ENCODE results near the gene VEZT. TPM values are rescaled to one million over a fixed set of nuclear protein-coding genes. Genes with fewer than 3 reads are reported as not detected.
"Not testable (repeated sequence)": the region's sequence is repeated elsewhere in the genome, so short reads cannot be mapped to it uniquely, and the experiment has no call there.

The VEZT gene
- total RNA-seq, 2 experiments from 2014 or later, result 52.6 to 57.2 TPM

GRCh38 chr12:95321516-95322246, 104.1 kb downstream of the VEZT start:
- ChIA-PET CTCF (no interaction called here), POLR2A (no interaction called here)
- Histone ChIP-seq H3K4me3 (ENCODE audit: low read length) (no peak overlapping the region), H3K4me1 (ENCODE audit: insufficient read depth, low read length) (no peaks in the 10 kb centered on the region), H3K36me3 (ENCODE audit: insufficient read depth, low read length) (no peaks in the 10 kb centered on the region), H3K9me3 (ENCODE audit: control insufficient read depth in 1 of 2, insufficient read depth in 1 of 2, low read length in 2 of 2) (no peaks in the 10 kb centered on the region), H3K27ac (ENCODE audit: low read depth in 1 of 2, low read length in 2 of 2) (no peak overlapping the region), H3K27me3 (ENCODE audit: control insufficient read depth in 1 of 2, insufficient read depth in 2 of 2, low read length in 2 of 2) (peaks cover 0 to 2% of the 10 kb centered on the region in 2 experiments)
- no peak overlapping the region for H3K27ac Mint-ChIP-seq
- no peak overlapping the region for H3K4me3 Mint-ChIP-seq
- H3K4me1 Mint-ChIP-seq (ENCODE audit: low read depth), result no peaks in the 10 kb centered on the region
- DNase-seq, result no peak
- intact Hi-C loops (cut with DNase I, micrococcal nuclease), result no loop called here
- TF ChIP-seq CTCF (IDR thresholded peaks at IDR 0.05), result no peak
- H3K27me3 Mint-ChIP-seq, result peaks cover 4% of the 10 kb centered on the region
- ATAC-seq (ENCODE audit: poor library complexity), result no peak
- H3K9me3 Mint-ChIP-seq, result no peaks in the 10 kb centered on the region
- H3K36me3 Mint-ChIP-seq (ENCODE audit: low read depth), result no peaks in the 10 kb centered on the region

GRCh38 chr12:95322326-95322725, 104.7 kb downstream of the VEZT start:
- Mint-ChIP-seq H3K27ac (no peak overlapping the region), H3K4me1 (ENCODE audit: low read depth) (no peaks in the 10 kb centered on the region), H3K9me3 (no peaks in the 10 kb centered on the region), H3K27me3 (peaks cover 4% of the 10 kb centered on the region), H3K36me3 (ENCODE audit: low read depth) (no peaks in the 10 kb centered on the region), H3K4me3 (no peak overlapping the region)
- Histone ChIP-seq H3K36me3 (ENCODE audit: insufficient read depth, low read length) (no peaks in the 10 kb centered on the region), H3K4me3 (ENCODE audit: low read length) (no peak overlapping the region), H3K9me3 (ENCODE audit: control insufficient read depth in 1 of 2, insufficient read depth in 1 of 2, low read length in 2 of 2) (no peaks in the 10 kb centered on the region), H3K27me3 (ENCODE audit: control insufficient read depth in 1 of 2, insufficient read depth in 2 of 2, low read length in 2 of 2) (peaks cover 0 to 2% of the 10 kb centered on the region in 2 experiments), H3K27ac (ENCODE audit: low read depth in 1 of 2, low read length in 2 of 2) (no peak overlapping the region), H3K4me1 (ENCODE audit: insufficient read depth, low read length) (no peaks in the 10 kb centered on the region)
- intact Hi-C loops (cut with DNase I, micrococcal nuclease), result no loop called here
- ChIA-PET CTCF (no interaction called here), POLR2A (no interaction called here)
- no peak for TF ChIP-seq CTCF (IDR thresholded peaks at IDR 0.05)
- DNase-seq, result no peak
- no peak for ATAC-seq (ENCODE audit: poor library complexity)

GRCh38 chr12:95323212-95323611, 105.6 kb downstream of the VEZT start:
- POLR2A ChIA-PET, result no interaction called here
- no peak overlapping the region for H3K27ac Mint-ChIP-seq
- H3K27me3 Mint-ChIP-seq, result peaks cover 4% of the 10 kb centered on the region

GRCh38 chr12:95324246-95324645, 106.6 kb downstream of the VEZT start:
- H3K27me3 Mint-ChIP-seq; H3K4me3 Mint-ChIP-seq; H3K4me1 Mint-ChIP-seq (ENCODE audit: low read depth); H3K27me3 ChIP-seq (ENCODE audit: control insufficient read depth in 1 of 2, insufficient read depth in 2 of 2, low read length in 2 of 2); DNase-seq; H3K36me3 ChIP-seq (ENCODE audit: insufficient read depth, low read length); CTCF ChIA-PET; H3K27ac ChIP-seq (ENCODE audit: low read depth in 1 of 2, low read length in 2 of 2); H3K4me1 ChIP-seq (ENCODE audit: insufficient read depth, low read length); ATAC-seq (ENCODE audit: poor library complexity); H3K9me3 ChIP-seq (ENCODE audit: control insufficient read depth in 1 of 2, insufficient read depth in 1 of 2, low read length in 2 of 2); POLR2A ChIA-PET; H3K27ac Mint-ChIP-seq; H3K9me3 Mint-ChIP-seq; H3K4me3 ChIP-seq (ENCODE audit: low read length); intact Hi-C loops (cut with DNase I, micrococcal nuclease); H3K36me3 Mint-ChIP-seq (ENCODE audit: low read depth): not testable (repeated sequence)

More at GRCh38 chr12:95323212-95323611, 105.6 kb downstream of the VEZT start:
- no peak for TF ChIP-seq CTCF (IDR thresholded peaks at IDR 0.05)
- intact Hi-C loops (cut with DNase I, micrococcal nuclease), result no loop called here
- DNase-seq (no peak), ATAC-seq (ENCODE audit: poor library complexity) (no peak)
- H3K36me3 Mint-ChIP-seq (ENCODE audit: low read depth), result no peaks in the 10 kb centered on the region
- no peaks in the 10 kb centered on the region for H3K9me3 ChIP-seq (ENCODE audit: control insufficient read depth in 1 of 2, insufficient read depth in 1 of 2, low read length in 2 of 2)
- H3K9me3 Mint-ChIP-seq, result no peaks in the 10 kb centered on the region
- H3K4me1 ChIP-seq (ENCODE audit: insufficient read depth, low read length), result no peaks in the 10 kb centered on the region
- no peak overlapping the region for H3K4me3 ChIP-seq (ENCODE audit: low read length)
- H3K4me1 Mint-ChIP-seq (ENCODE audit: low read depth), result no peaks in the 10 kb centered on the region
- peaks cover 0 to 2% of the 10 kb centered on the region in 2 experiments for H3K27me3 ChIP-seq (ENCODE audit: control insufficient read depth in 1 of 2, insufficient read depth in 2 of 2, low read length in 2 of 2)
- H3K36me3 ChIP-seq (ENCODE audit: insufficient read depth, low read length), result no peaks in the 10 kb centered on the region
- no peak overlapping the region for H3K27ac ChIP-seq (ENCODE audit: low read depth in 1 of 2, low read length in 2 of 2)
- CTCF ChIA-PET, result no interaction called here
- H3K4me3 Mint-ChIP-seq, result no peak overlapping the region

Measured in CD4-positive, alpha-beta T cell (primary cell).